Endothelial cell of umbilical vein (primary cell): Measurements from ENCODE around the gene BLOC1S3. TPM values are rescaled to one million over a fixed set of nuclear protein-coding genes. Genes with fewer than 3 reads are reported as not detected.

ENCODE experiments used
- BruUV-seq: library from RNA; stranded (reverse); fragments of 400-500 nt; replicated peaks from 2 replicates; lab custom pipeline; 2021; lab: Mats Ljungman, UMichigan
- CTCF ChIA-PET: fragments of 300-600, 350-600 bp; sonication (Branson Sonifier 250); formaldehyde crosslinking; loops from one replicate; lab custom pipeline; 2021; ENCODE audit warnings: antibody characterized with exemption, inconsistent platforms; lab: Charles Lee
- POLR2A ChIA-PET: fragments of 300-600, 350-600 bp; sonication (Branson Sonifier 250); formaldehyde crosslinking; loops from one replicate; lab custom pipeline; 2021; ENCODE audit warnings: antibody characterized with exemption, inconsistent platforms; lab: Charles Lee
- DNase-seq: peaks from one replicate; pipeline ENCODE4 v3.0.0-alpha.2; 2011; ENCODE audit warnings: low read depth, low spot score
- FAIRE-seq: peaks from 2 replicates; lab custom pipeline; 2011; peaks lifted over from hg19 to GRCh38; lab: Jason Lieb, UNC
- H2AFZ ChIP-seq: 2 replicates; pipeline ENCODE4 v1.6.0; 2012; ENCODE audit warnings: low read depth, low read length, control low read depth, inconsistent platforms
- H3K27ac ChIP-seq: 2 replicates; pipeline ENCODE4 v1.5.1; 2011; ENCODE audit warnings: low read depth, mild to moderate bottlenecking, control low read depth, low read length, moderate library complexity; ENCODE audit not compliant: insufficient read depth
- H3K27me3 ChIP-seq, 2 experiments: 2 replicates each; pipeline versions ENCODE4 v1.6.0 to v1.6.1; 2011; ENCODE audit warnings: low read length in 2 of 2, mixed read lengths in 1 of 2; ENCODE audit not compliant: control insufficient read depth in 2 of 2, insufficient read depth in 2 of 2
- H3K36me3 ChIP-seq, 2 experiments: 2 replicates in 1 of 2; 3 replicates in 1 of 2; pipeline ENCODE4 v1.5.1; 2011; ENCODE audit warnings: low read length in 2 of 2, mild to moderate bottlenecking in 1 of 2, moderate library complexity in 1 of 2; ENCODE audit not compliant: control insufficient read depth in 2 of 2, insufficient read depth in 2 of 2; ENCODE audit errors: extremely low read depth in 1 of 2
- H3K4me1 ChIP-seq: 3 replicates; pipeline ENCODE4 v1.5.1; 2011; ENCODE audit warnings: mild to moderate bottlenecking, low read length; ENCODE audit not compliant: control insufficient read depth, insufficient read depth; ENCODE audit errors: extremely low read depth
- H3K4me2 ChIP-seq: 2 replicates; pipeline ENCODE4 v1.6.1; 2011; ENCODE audit warnings: low read length, control low read depth, mixed read lengths; ENCODE audit not compliant: insufficient read depth
- H3K4me3 ChIP-seq, 3 experiments: fragments of 200-600 bp in 1 of 3; sonication (generic), shearing (Covaris generic) in 1 of 3; replicated peaks in 1 of 3; 2 replicates each; pipeline ENCODE4 v1.5.1; 2011 to 2016; ENCODE audit warnings: control low read depth in 3 of 3, low read length in 3 of 3, mild to moderate bottlenecking in 2 of 3, inconsistent platforms in 1 of 3, low read depth in 1 of 3, moderate library complexity in 1 of 3; ENCODE audit not compliant: insufficient read depth in 1 of 3
- H3K79me2 ChIP-seq: 2 replicates; pipeline ENCODE4 v1.6.0; 2012; ENCODE audit warnings: low read length, inconsistent platforms; ENCODE audit not compliant: control insufficient read depth, insufficient read depth
- H3K9ac ChIP-seq: replicated peaks from 2 replicates; pipeline ENCODE3; 2011; ENCODE audit warnings: low read length, control low read depth; ENCODE audit not compliant: insufficient read depth; ENCODE audit errors: extremely low read depth
- H3K9me1 ChIP-seq: replicated peaks from 3 replicates; pipeline ENCODE4 v1.6.0; 2011; ENCODE audit warnings: mild to moderate bottlenecking, low read length; ENCODE audit not compliant: control insufficient read depth, insufficient read depth; ENCODE audit errors: extremely low read depth
- H3K9me3 ChIP-seq: replicated peaks from 2 replicates; pipeline ENCODE4 v1.5.1; 2012; ENCODE audit warnings: low read length, inconsistent platforms; ENCODE audit not compliant: control insufficient read depth, insufficient read depth
- H4K20me1 ChIP-seq: replicated peaks from 2 replicates; pipeline ENCODE3; 2011; ENCODE audit warnings: mild to moderate bottlenecking, low read length; ENCODE audit not compliant: control insufficient read depth, insufficient read depth; ENCODE audit errors: extremely low read depth
- CTCF ChIP-seq, 2 donors: IDR thresholded peaks; 1 replicate in 1 of 2; 2 replicates in 1 of 2; pipeline ENCODE4 v1.5.1; 2011; ENCODE audit warnings: low read length in 2 of 2, mild to moderate bottlenecking in 2 of 2, moderate library complexity in 2 of 2, control low read depth in 1 of 2, inconsistent platforms in 1 of 2, low read depth in 1 of 2; ENCODE audit not compliant: insufficient read depth in 1 of 2; ENCODE audit errors: extremely low read depth in 1 of 2
- EZH2 ChIP-seq: IDR thresholded peaks from 2 replicates; pipeline ENCODE4 v1.6.1; 2012; ENCODE audit warnings: borderline replicate concordance, low read depth, mild to moderate bottlenecking, moderate library complexity, low read length, inconsistent platforms; ENCODE audit not compliant: severe bottlenecking
- FOS ChIP-seq: IDR thresholded peaks from 2 replicates; pipeline ENCODE4 v1.6.1; 2011; ENCODE audit warnings: mild to moderate bottlenecking, low read length, moderate library complexity, borderline replicate concordance; ENCODE audit not compliant: insufficient read depth
- GATA2 ChIP-seq: IDR thresholded peaks from 2 replicates; pipeline ENCODE4 v1.7.0; 2011; ENCODE audit warnings: low read depth, mild to moderate bottlenecking, moderate library complexity, mixed read lengths, low read length; ENCODE audit not compliant: insufficient read length, insufficient read depth
- JUN ChIP-seq: IDR thresholded peaks from 2 replicates; pipeline ENCODE4 v1.6.1; 2011; ENCODE audit warnings: borderline replicate concordance, low read depth; ENCODE audit not compliant: insufficient read length, insufficient read depth
- MYC ChIP-seq: IDR thresholded peaks from one replicate; pipeline ENCODE4 v1.6.1; 2011; ENCODE audit warnings: mild to moderate bottlenecking, low read depth, low read length
- POLR2AphosphoS5 ChIP-seq: IDR thresholded peaks from 2 replicates; pipeline ENCODE4 v1.6.1; 2012; ENCODE audit warnings: low read depth, mild to moderate bottlenecking, control low read depth, low read length, moderate library complexity; ENCODE audit not compliant: insufficient read depth
- dilution Hi-C: fragments of 300-500 bp; cut with MboI; formaldehyde crosslinking; loops from one replicate; pipeline ENCODE4 v1.15.0; 2019; ENCODE audit warnings: low sequenced_read_pairs; ENCODE audit not compliant: extremely low pct_ligation_motif_present
- intact Hi-C: fragments of 100-400 bp; cut with micrococcal nuclease; formaldehyde crosslinking; loops from one replicate; pipeline ENCODE4 v1.10.0; 2022
- polyA plus RNA-seq, 4 experiments: library from polyadenylated mRNA; depleted of rRNA in 3 of 4; stranded (reverse) in 3 of 4; unstranded in 1 of 4; fragments of >200 nt; gene quantifications; 2 replicates each; pipeline versions ENCODE4 v1.2.1 to v1.2.3, GENCODE V29; 2011 to 2012; ENCODE audit warnings: missing spikeins in 1 of 4
- total RNA-seq: library from RNA; stranded (reverse); gene quantifications from 2 replicates; pipeline ENCODE4 v1.2.3, GENCODE V29; 2021

The BLOC1S3 gene
- total and polyA plus RNA-seq, 2 donors (not counting 3 experiments of a cell fraction or from before 2014, with no cell fraction given), result 13.6 to 17.4 TPM

GRCh38 chr19:45173816-45174215, 4.8 kb upstream of the BLOC1S3 start:
- Histone ChIP-seq H3K36me3 (no peaks in the 10 kb centered on the region), H2AFZ (no peak overlapping the region), H3K4me2 (no peak overlapping the region), H3K4me1 (peaks cover 25% of the 10 kb centered on the region), H4K20me1 (no peaks in the 10 kb centered on the region), H3K9me3 (no peaks in the 10 kb centered on the region), H3K9ac (no peak overlapping the region), H3K9me1 (no peaks in the 10 kb centered on the region), H3K27me3 (no peaks in the 10 kb centered on the region), H3K79me2 (no peaks in the 10 kb centered on the region), H3K27ac (no peak overlapping the region), H3K4me3 (no peak overlapping the region)
- ChIA-PET CTCF (no interaction called here), POLR2A (no interaction called here)
- FAIRE-seq (no peak), DNase-seq (no peak)
- dilution Hi-C loops, result no loop called here
- no peak for TF ChIP-seq GATA2
- TF ChIP-seq MYC, result no peak
- no peak for TF ChIP-seq JUN
- no peak for TF ChIP-seq EZH2
- no peak for TF ChIP-seq FOS
- TF ChIP-seq CTCF (IDR thresholded peaks at IDR 0.05; ENCODE audit: extremely low read depth in 1 of 2, insufficient read depth in 1 of 2, low read depth in 1 of 2, low read length in 2 of 2), result no peak
- TF ChIP-seq POLR2AphosphoS5, result no peak
- intact Hi-C loops, result no loop called here
- BruUV-seq, result no TSS peak
